IMR-90 (cell line): ENCODE data around the gene FBXO31. TPM values are rescaled to one million over a fixed set of nuclear protein-coding genes. Genes with fewer than 3 reads are reported as not detected.
A peak's percentile ranks its signal among the peaks of the same experiment; 100 is the strongest.

Experiments
- ATAC-seq: fragments of 200-7000 bp; cut with Tn5 transposase; 2 replicates; pipeline ENCODE4 v1.9.1; 2020; ENCODE audit warnings: low read depth, mild to moderate bottlenecking, moderate library complexity
- BruUV-seq: library from RNA; stranded (reverse); fragments of 400-500 nt; replicated peaks from 2 replicates; lab custom pipeline; 2021; lab: Mats Ljungman, UMichigan
- CTCF ChIA-PET: fragments of 300-600 bp; formaldehyde crosslinking; extraction: SDS; loops from one replicate; lab custom pipeline; 2021; ENCODE audit warnings: antibody characterized with exemption; lab: Yijun Ruan, JAX
- POLR2A ChIA-PET: fragments of 300-600 bp; sonication (Branson Sonifier 250); formaldehyde crosslinking; loops from one replicate; lab custom pipeline; 2022; ENCODE audit warnings: antibody characterized with exemption; ENCODE audit not compliant: unreplicated experiment; lab: Charles Lee
- DNase-seq: peaks from one replicate; pipeline ENCODE4 v3.0.0; 2013
- H2AFZ ChIP-seq: replicated peaks from 2 replicates; pipeline ENCODE3; 2013; ENCODE audit warnings: low read length, mild to moderate bottlenecking; ENCODE audit not compliant: poor library complexity
- H2AK5ac ChIP-seq: 2 replicates; pipeline ENCODE4 v1.6.1; 2013; ENCODE audit warnings: low read depth, low read length, inconsistent platforms
- H2AK9ac ChIP-seq: replicated peaks from 2 replicates; pipeline ENCODE3; 2013; ENCODE audit warnings: mild to moderate bottlenecking, low read depth, low read length, moderate library complexity; ENCODE audit not compliant: poor library complexity
- H2BK120ac ChIP-seq: 2 replicates; pipeline ENCODE4 v1.6.1; 2013; ENCODE audit warnings: low read depth, low read length, inconsistent platforms
- H2BK15ac ChIP-seq: 3 replicates; pipeline ENCODE4 v1.6.1; 2013; ENCODE audit warnings: low read depth, low read length, inconsistent platforms
- H2BK20ac ChIP-seq: 2 replicates; pipeline ENCODE4 v1.6.1; 2013; ENCODE audit warnings: low read depth, mild to moderate bottlenecking, inconsistent platforms, low read length, moderate library complexity
- H2BK5ac ChIP-seq: 2 replicates; pipeline ENCODE4 v1.6.1; 2013; ENCODE audit warnings: mild to moderate bottlenecking, low read depth, low read length, inconsistent platforms; ENCODE audit not compliant: poor library complexity, severe bottlenecking
- H3K14ac ChIP-seq: replicated peaks from 2 replicates; pipeline ENCODE4 v1.6.1; 2013; ENCODE audit warnings: low read depth, low read length, inconsistent platforms
- H3K18ac ChIP-seq: 2 replicates; pipeline ENCODE4 v1.6.1; 2013; ENCODE audit warnings: low read depth, low read length, control low read depth
- H3K23ac ChIP-seq: 2 replicates; pipeline ENCODE4 v1.6.1; 2013; ENCODE audit warnings: low read depth, low read length, inconsistent platforms
- H3K27ac ChIP-seq: 2 replicates; pipeline ENCODE4 v1.5.1; 2013; ENCODE audit warnings: mild to moderate bottlenecking, control low read depth, low read length; ENCODE audit not compliant: insufficient read depth
- H3K27me3 ChIP-seq: 2 replicates; pipeline ENCODE4 v1.6.1; 2013; ENCODE audit warnings: low read length; ENCODE audit not compliant: control insufficient read depth, insufficient read depth
- H3K36me3 ChIP-seq: 2 replicates; pipeline ENCODE4 v1.6.1; 2013; ENCODE audit warnings: low read length, mixed read lengths; ENCODE audit not compliant: control insufficient read depth, insufficient read depth
- H3K4ac ChIP-seq: 2 replicates; pipeline ENCODE4 v1.6.1; 2013; ENCODE audit warnings: low read depth, low read length, inconsistent platforms
- H3K4me1 ChIP-seq: 2 replicates; pipeline ENCODE4 v1.6.1; 2013; ENCODE audit warnings: low read length, mixed read lengths; ENCODE audit not compliant: control insufficient read depth, insufficient read depth
- H3K4me2 ChIP-seq: 2 replicates; pipeline ENCODE4 v1.6.1; 2013; ENCODE audit warnings: low read depth, mild to moderate bottlenecking, control low read depth, low read length, moderate library complexity
- H3K4me3 ChIP-seq: 2 replicates; pipeline ENCODE4 v1.5.1; 2013; ENCODE audit warnings: low read depth, mild to moderate bottlenecking, control low read depth, low read length, moderate library complexity; ENCODE audit not compliant: insufficient read depth
- H3K56ac ChIP-seq: 2 replicates; pipeline ENCODE4 v1.6.1; 2013; ENCODE audit warnings: low read length, inconsistent platforms; ENCODE audit not compliant: insufficient read depth; ENCODE audit errors: extremely low read depth
- H3K79me1 ChIP-seq, 2 experiments: 2 replicates each; pipeline ENCODE4 v1.6.1; 2013; ENCODE audit warnings: low read length in 2 of 2, inconsistent platforms in 1 of 2, low read depth in 1 of 2
- H3K9ac ChIP-seq: 2 replicates; pipeline ENCODE4 v1.6.1; 2013; ENCODE audit warnings: low read depth, low read length, control low read depth
- H3K9me1 ChIP-seq: 2 replicates; pipeline ENCODE4 v1.6.1; 2013; ENCODE audit warnings: low read length, inconsistent platforms; ENCODE audit not compliant: insufficient read depth
- H3K9me3 ChIP-seq: 2 replicates; pipeline ENCODE4 v1.6.1; 2013; ENCODE audit warnings: low read length; ENCODE audit not compliant: control insufficient read depth, insufficient read depth
- H4K20me1 ChIP-seq: 2 replicates; pipeline ENCODE4 v1.6.1; 2013; ENCODE audit warnings: low read length, inconsistent platforms; ENCODE audit not compliant: insufficient read depth
- H4K5ac ChIP-seq: 2 replicates; pipeline ENCODE4 v1.6.1; 2013; ENCODE audit warnings: mild to moderate bottlenecking, low read depth, low read length, control low read depth
- H4K8ac ChIP-seq, 2 experiments: 2 replicates each; pipeline ENCODE4 v1.6.1; 2013; ENCODE audit warnings: low read depth in 2 of 2, low read length in 2 of 2, control low read depth in 1 of 2, inconsistent platforms in 1 of 2
- H4K91ac ChIP-seq: 2 replicates; pipeline ENCODE4 v1.6.1; 2013; ENCODE audit warnings: low read depth, low read length, inconsistent platforms; ENCODE audit not compliant: insufficient read depth
- BHLHE40 ChIP-seq: fragments of 150-350 bp; IDR thresholded peaks from 2 replicates; pipeline ENCODE4 v1.6.1; 2016; ENCODE audit warnings: mild to moderate bottlenecking, low read depth, low read length
- CHD1 ChIP-seq: IDR thresholded peaks from 2 replicates; pipeline ENCODE4 v1.6.1; 2012; ENCODE audit warnings: low read depth, low read length, improper control_type of control experiment
- CTCF ChIP-seq: conservative IDR thresholded peaks from 2 replicates; pipeline ENCODE4 v1.5.1; 2012; ENCODE audit warnings: mild to moderate bottlenecking, low read depth, low read length, improper control_type of control experiment
- ELK1 ChIP-seq: fragments of 150-350 bp; IDR thresholded peaks from 2 replicates; pipeline ENCODE4 v1.6.1; 2016; ENCODE audit warnings: low read depth, mild to moderate bottlenecking, low read length, moderate library complexity, borderline replicate concordance
- FOS ChIP-seq: fragments of 150-350 bp; IDR thresholded peaks from 2 replicates; pipeline ENCODE4 v1.6.1; 2016; ENCODE audit warnings: low read depth, low read length
- MAFK ChIP-seq: IDR thresholded peaks from 2 replicates; pipeline ENCODE4 v1.6.1; 2012; ENCODE audit warnings: low read depth, low read length, improper control_type of control experiment
- MAZ ChIP-seq: IDR thresholded peaks from 2 replicates; pipeline ENCODE4 v1.6.1; 2012; ENCODE audit warnings: low read depth, mild to moderate bottlenecking, low read length, improper control_type of control experiment, moderate library complexity, borderline replicate concordance
- MXI1 ChIP-seq: IDR thresholded peaks from 2 replicates; pipeline ENCODE4 v1.6.1; 2012; ENCODE audit warnings: low read depth, mild to moderate bottlenecking, low read length, moderate library complexity, borderline replicate concordance
- POLR2A ChIP-seq: IDR thresholded peaks from 2 replicates; pipeline ENCODE4 v1.6.1; 2012; ENCODE audit warnings: mild to moderate bottlenecking, low read depth, low read length
- RAD21 ChIP-seq: IDR thresholded peaks from 2 replicates; pipeline ENCODE4 v1.6.1; 2012; ENCODE audit warnings: low read length, improper control_type of control experiment
- RCOR1 ChIP-seq: IDR thresholded peaks from 2 replicates; pipeline ENCODE4 v1.6.1; 2012; ENCODE audit warnings: mild to moderate bottlenecking, low read length, improper control_type of control experiment; ENCODE audit not compliant: insufficient replicate concordance
- RFX5 ChIP-seq: IDR thresholded peaks from 2 replicates; pipeline ENCODE4 v1.8.0; 2012; ENCODE audit warnings: low read depth, mild to moderate bottlenecking, low read length, moderate library complexity
- SMC3 ChIP-seq: fragments of 150-350 bp; IDR thresholded peaks from 2 replicates; pipeline ENCODE4 v1.6.1; 2016; ENCODE audit warnings: low read depth, mild to moderate bottlenecking, antibody characterized with exemption, low read length, moderate library complexity
- USF2 ChIP-seq: fragments of 150-350 bp; IDR thresholded peaks from 2 replicates; pipeline ENCODE4 v1.6.1; 2017; ENCODE audit warnings: mild to moderate bottlenecking, antibody characterized with exemption, low read length, low read depth
- WGBS, 2 experiments: methylation state at CpG; one replicate each; pipeline versions ENCODE4 v1.1.5 to v1.1.7; 2013; ENCODE audit warnings: missing lambda C conversion rate in 2 of 2; ENCODE audit not compliant: insufficient read length in 1 of 2; ENCODE audit errors: extremely low coverage in 2 of 2; 5-methylcytosine and 5-hydroxymethylcytosine counted together
- dilution Hi-C: fragments of 300-500 bp; cut with HindIII; formaldehyde crosslinking; loops from one replicate; pipeline ENCODE4 v1.14.3; 2018; ENCODE audit warnings: low sequenced_read_pairs; ENCODE audit not compliant: unreplicated experiment
- in situ Hi-C: fragments of 300-500 bp; cut with MboI; formaldehyde crosslinking; loops from 3 replicates; pipeline ENCODE4 v1.14.3; 2019; ENCODE audit warnings: low sequenced_read_pairs, inconsistent platforms, mixed read lengths
- intact Hi-C: fragments of 100-400 bp; cut with micrococcal nuclease; formaldehyde crosslinking; loops from 2 replicates; pipeline ENCODE4 v1.10.0; 2022
- polyA plus RNA-seq, 3 experiments: library from polyadenylated mRNA; depleted of rRNA; stranded (reverse); fragments of >200 nt; gene quantifications; 2 replicates each; pipeline ENCODE4 v1.2.3, GENCODE V29; 2012; ENCODE audit warnings: low replicate concordance in 1 of 3
- total RNA-seq: library from RNA; depleted of rRNA; stranded (reverse); fragments of >200 nt; gene quantifications from 2 replicates; pipeline ENCODE4 v1.2.3, GENCODE V29; 2012

Gene FBXO31
- total and polyA plus RNA-seq, 2 of the 4 experiments (the other 2 are of a cell fraction): 10.4 to 16.9 TPM

GRCh38 chr16:87382023-87382785 lies 1.4 kb downstream of the FBXO31 start:
- ChIA-PET POLR2A (no interaction called here), CTCF (interaction anchor here (0.9 kb wide), 1 partner anchor 12 kb away, joined by 4 read pairs; no protein-coding TSS in a partner anchor)
- H2AK9ac ChIP-seq: peak overlapping the region; percentile 47
- no peaks in the 10 kb centered on the region for H3K36me3 ChIP-seq
- peak overlapping the region; percentile 61 for H2AFZ ChIP-seq
- H3K18ac ChIP-seq: 0 out of 2 replicates have a peak overlapping the region, but pooled peaks have one; percentile 11
- no peak for ATAC-seq
- H3K27ac ChIP-seq: peak overlapping the region; percentile 72
- no peak overlapping the region for H4K91ac ChIP-seq
- no peak overlapping the region for H2AK5ac ChIP-seq
- peaks cover 12% of the 10 kb centered on the region for H3K4me1 ChIP-seq
- peaks cover 8 to 49% of the 10 kb centered on the region in 2 experiments; a peak in 3 of 4 replicates for H3K79me1 ChIP-seq
- intact Hi-C loops (loop anchor here (5.0 kb wide), 1 partner anchor 820 kb away; no protein-coding TSS in a partner anchor), in situ Hi-C loops (no loop called here), dilution Hi-C loops (no loop called here)
- H3K9me3 ChIP-seq: no peaks in the 10 kb centered on the region
- WGBS, 2 experiments: 0% methylated on average over 2 of the region's 17 CpGs; no CpG with 5 or more reads in 1 of the 2 experiments
- peaks cover 6% of the 10 kb centered on the region for H3K9me1 ChIP-seq
- H4K5ac ChIP-seq: no peak overlapping the region
- no peak for DNase-seq
- H2BK20ac ChIP-seq: no peak overlapping the region
- H2BK15ac ChIP-seq: no peak overlapping the region
- peak overlapping the region; percentile 52 for H3K4me3 ChIP-seq
- no peak overlapping the region for H3K4ac ChIP-seq
- H2BK5ac ChIP-seq: peak overlapping the region; percentile 9
- peak overlapping the region; percentile 62 for H3K9ac ChIP-seq
- no peak overlapping the region; the same call in 1 of the 2 replicates for H3K14ac ChIP-seq
- H3K56ac ChIP-seq: no peak overlapping the region
- H3K27me3 ChIP-seq: no peaks in the 10 kb centered on the region
- BruUV-seq: no TSS peak
- no peak overlapping the region; a peak in 1 of 4 replicates for H4K8ac ChIP-seq
- no peak overlapping the region for H2BK120ac ChIP-seq
- H3K23ac ChIP-seq: peak overlapping the region; percentile 48; the same call in 1 of the 2 replicates
- peak overlapping the region; percentile 84 for H3K4me2 ChIP-seq
- H4K20me1 ChIP-seq: peaks cover 31% of the 10 kb centered on the region; the same call in 1 of the 2 replicates
- TF ChIP-seq RAD21 (no peak), MXI1 (no peak), USF2 (no peak), POLR2A (no peak), MAFK (no peak), ELK1 (no peak), MAZ (no peak), FOS (no peak), RCOR1 (no peak), CHD1 (no peak), RFX5 (no peak), BHLHE40 (no peak), CTCF (no peak), SMC3 (no peak)
